ENCODE results near the gene ACO1.

DNA sequence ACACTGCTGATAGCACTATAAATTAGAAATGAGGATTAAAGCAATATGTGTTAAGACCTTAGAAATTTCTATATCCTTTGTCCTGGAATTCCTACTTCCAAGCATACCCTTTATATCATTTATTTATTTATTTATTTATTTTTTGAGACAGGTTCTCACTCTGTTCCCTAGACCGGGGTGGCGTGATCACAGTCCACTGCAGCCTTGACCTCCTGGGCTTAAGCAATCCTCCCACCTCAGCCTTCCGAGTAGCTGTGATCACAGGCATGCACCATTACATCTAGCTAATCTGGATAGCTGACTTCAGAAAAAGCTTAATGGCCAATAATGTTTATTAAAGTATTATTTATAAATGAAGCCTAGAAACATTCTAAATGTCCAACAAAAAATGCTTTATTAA, 27.3 kb downstream of the ACO1 start:
- TF ChIP-seq, protein P1, sequence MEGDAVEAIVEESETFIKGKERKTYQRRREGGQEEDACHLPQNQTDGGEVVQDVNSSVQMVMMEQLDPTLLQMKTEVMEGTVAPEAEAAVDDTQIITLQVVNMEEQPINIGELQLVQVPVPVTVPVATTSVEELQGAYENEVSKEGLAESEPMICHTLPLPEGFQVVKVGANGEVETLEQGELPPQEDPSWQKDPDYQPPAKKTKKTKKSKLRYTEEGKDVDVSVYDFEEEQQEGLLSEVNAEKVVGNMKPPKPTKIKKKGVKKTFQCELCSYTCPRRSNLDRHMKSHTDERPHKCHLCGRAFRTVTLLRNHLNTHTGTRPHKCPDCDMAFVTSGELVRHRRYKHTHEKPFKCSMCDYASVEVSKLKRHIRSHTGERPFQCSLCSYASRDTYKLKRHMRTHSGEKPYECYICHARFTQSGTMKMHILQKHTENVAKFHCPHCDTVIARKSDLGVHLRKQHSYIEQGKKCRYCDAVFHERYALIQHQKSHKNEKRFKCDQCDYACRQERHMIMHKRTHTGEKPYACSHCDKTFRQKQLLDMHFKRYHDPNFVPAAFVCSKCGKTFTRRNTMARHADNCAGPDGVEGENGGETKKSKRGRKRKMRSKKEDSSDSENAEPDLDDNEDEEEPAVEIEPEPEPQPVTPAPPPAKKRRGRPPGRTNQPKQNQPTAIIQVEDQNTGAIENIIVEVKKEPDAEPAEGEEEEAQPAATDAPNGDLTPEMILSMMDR (IDR thresholded peaks at IDR 0.05) = no peak
- no peak for TF ChIP-seq POLR2AphosphoS5 (IDR thresholded peaks at IDR 0.05)
